ENCODE results near the gene NXPE2.

GRCh38 chr11:114684636-114685035 is 6.3 kb downstream of the NXPE2 start:
- TF ChIP-seq POLR2A (IDR thresholded peaks at IDR 0.05) = no peak
- TF ChIP-seq CTCF (IDR thresholded peaks at IDR 0.05) = no peak
- TF ChIP-seq POLR2AphosphoS5 (IDR thresholded peaks at IDR 0.05) = no peak

Measured in breast epithelium (tissue), 3 donors.